ENCODE measurements around the gene MRPL4.

DNA sequence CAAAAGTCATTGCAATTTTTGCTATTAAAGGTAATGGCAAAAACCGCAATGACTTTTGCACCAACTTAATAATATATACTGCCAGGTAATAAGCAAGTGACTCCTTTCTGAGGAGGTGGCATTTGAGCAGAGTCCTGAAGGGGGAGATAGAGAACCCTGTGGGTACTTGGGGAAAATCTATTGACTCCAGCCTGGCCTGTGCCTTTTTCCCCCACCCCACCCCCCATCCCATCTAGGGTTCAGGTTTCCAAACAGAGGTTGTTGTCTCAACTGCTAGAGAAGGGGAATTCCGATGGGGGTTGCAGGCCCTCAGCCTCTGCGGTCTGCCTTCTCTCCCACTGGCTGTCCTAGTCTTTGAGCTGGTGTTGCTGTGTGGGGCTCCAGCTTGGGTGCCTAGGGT lies 32.3 kb upstream of the MRPL4 start:
- TF ChIP-seq, protein P1, sequence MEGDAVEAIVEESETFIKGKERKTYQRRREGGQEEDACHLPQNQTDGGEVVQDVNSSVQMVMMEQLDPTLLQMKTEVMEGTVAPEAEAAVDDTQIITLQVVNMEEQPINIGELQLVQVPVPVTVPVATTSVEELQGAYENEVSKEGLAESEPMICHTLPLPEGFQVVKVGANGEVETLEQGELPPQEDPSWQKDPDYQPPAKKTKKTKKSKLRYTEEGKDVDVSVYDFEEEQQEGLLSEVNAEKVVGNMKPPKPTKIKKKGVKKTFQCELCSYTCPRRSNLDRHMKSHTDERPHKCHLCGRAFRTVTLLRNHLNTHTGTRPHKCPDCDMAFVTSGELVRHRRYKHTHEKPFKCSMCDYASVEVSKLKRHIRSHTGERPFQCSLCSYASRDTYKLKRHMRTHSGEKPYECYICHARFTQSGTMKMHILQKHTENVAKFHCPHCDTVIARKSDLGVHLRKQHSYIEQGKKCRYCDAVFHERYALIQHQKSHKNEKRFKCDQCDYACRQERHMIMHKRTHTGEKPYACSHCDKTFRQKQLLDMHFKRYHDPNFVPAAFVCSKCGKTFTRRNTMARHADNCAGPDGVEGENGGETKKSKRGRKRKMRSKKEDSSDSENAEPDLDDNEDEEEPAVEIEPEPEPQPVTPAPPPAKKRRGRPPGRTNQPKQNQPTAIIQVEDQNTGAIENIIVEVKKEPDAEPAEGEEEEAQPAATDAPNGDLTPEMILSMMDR (IDR thresholded peaks at IDR 0.05): no peak
- no peak for TF ChIP-seq POLR2AphosphoS5 (IDR thresholded peaks at IDR 0.05)
- no peak for TF ChIP-seq POLR2A (IDR thresholded peaks at IDR 0.05)
